CD4-positive, alpha-beta memory T cell (primary cell): Measurements from ENCODE around the gene AGER. TPM values are rescaled to one million over a fixed set of nuclear protein-coding genes. Genes with fewer than 3 reads are reported as not detected.
"Not testable (repeated sequence)": the region's sequence is repeated elsewhere in the genome, so short reads cannot be mapped to it uniquely, and the experiment has no call there.

Source experiments
- CTCF ChIA-PET: fragments of 350-600 bp; sonication (Branson Sonifier 250); formaldehyde crosslinking; loops from one replicate; lab custom pipeline; 2021; ENCODE audit warnings: inconsistent platforms; ENCODE audit not compliant: partially characterized antibody; lab: Charles Lee
- POLR2A ChIA-PET: fragments of 350-600 bp; sonication (Branson Sonifier 250); formaldehyde crosslinking; loops from one replicate; lab custom pipeline; 2021; ENCODE audit not compliant: partially characterized antibody; lab: Charles Lee
- DNase-seq, 5 donors: peaks; one replicate each; pipeline versions ENCODE4 v3.0.0 to v3.0.0-alpha.2; 2020 to 2022; ENCODE audit warnings: mixed read lengths in 1 of 5
- H3K27ac ChIP-seq: one replicate; pipeline ENCODE4 v1.7.0; 2013; ENCODE audit warnings: low read depth, low read length
- H3K27me3 ChIP-seq: 2 replicates; pipeline ENCODE4 v1.7.0; 2013; ENCODE audit warnings: mild to moderate bottlenecking, low read length, moderate library complexity; ENCODE audit not compliant: insufficient read depth
- H3K36me3 ChIP-seq: 2 replicates; pipeline ENCODE4 v1.7.0; 2013; ENCODE audit warnings: mild to moderate bottlenecking, low read length, moderate library complexity; ENCODE audit not compliant: insufficient read depth
- H3K4me1 ChIP-seq: 2 replicates; pipeline ENCODE4 v1.7.0; 2013; ENCODE audit warnings: mild to moderate bottlenecking, low read length, moderate library complexity; ENCODE audit not compliant: insufficient read depth
- H3K4me3 ChIP-seq, 2 donors: one replicate each; pipeline ENCODE4 v1.7.0; 2013; ENCODE audit warnings: low read length in 2 of 2, mild to moderate bottlenecking in 1 of 2
- H3K9me3 ChIP-seq, 2 donors: one replicate each; pipeline ENCODE4 v1.7.0; 2013; ENCODE audit warnings: low read length in 2 of 2, control low read depth in 1 of 2; ENCODE audit not compliant: control insufficient read depth in 1 of 2
- H3K27ac Mint-ChIP-seq, 7 donors: one replicate each; pipeline ENCODE4 v1.8.0; 2020 to 2021; ENCODE audit warnings: mixed read lengths in 7 of 7, mild to moderate bottlenecking in 6 of 7, inconsistent platforms in 3 of 7, moderate library complexity in 3 of 7
- H3K27me3 Mint-ChIP-seq, 2 donors: one replicate each; pipeline ENCODE4 v1.8.0; 2020 to 2021; ENCODE audit warnings: mixed read lengths in 2 of 2
- H3K36me3 Mint-ChIP-seq, 2 donors: one replicate each; pipeline ENCODE4 v1.8.0; 2020 to 2021; ENCODE audit warnings: mixed read lengths in 2 of 2, inconsistent platforms in 1 of 2, mild to moderate bottlenecking in 1 of 2
- H3K4me1 Mint-ChIP-seq, 4 donors: one replicate each; pipeline ENCODE4 v1.8.0; 2020 to 2021; ENCODE audit warnings: mixed read lengths in 4 of 4, mild to moderate bottlenecking in 1 of 4
- H3K4me3 Mint-ChIP-seq, 8 donors: one replicate each; pipeline ENCODE4 v1.8.0; 2020 to 2021; ENCODE audit warnings: mixed read lengths in 8 of 8, mild to moderate bottlenecking in 7 of 8, moderate library complexity in 6 of 8, inconsistent platforms in 3 of 8
- H3K9me3 Mint-ChIP-seq, 8 donors: one replicate each; pipeline ENCODE4 v1.8.0; 2020 to 2021; ENCODE audit warnings: mixed read lengths in 8 of 8, mild to moderate bottlenecking in 5 of 8, inconsistent platforms in 3 of 8, moderate library complexity in 1 of 8
- intact Hi-C: fragments of 100-400 bp; cut with micrococcal nuclease; formaldehyde crosslinking; loops from one replicate; pipeline ENCODE4 v1.15.1; 2023
- polyA plus RNA-seq, 2 donors: library from polyadenylated mRNA; unstranded; fragments of 300-500 nt; fragmentation: Illumina TruSeq; gene quantifications; one replicate each; pipeline ENCODE4 v1.2.3, GENCODE V29; 2021
- total RNA-seq, 2 experiments: library from RNA; stranded (reverse); gene quantifications; one replicate each; pipeline ENCODE4 v1.2.3, GENCODE V29; 2021

AGER gene
- total and polyA plus RNA-seq, 4 experiments from 2014 or later: 0.62 to 77.3 (median 74.8) TPM; not detected in 1

- H3K4me3 ChIP-seq, H3K27me3 Mint-ChIP-seq, DNase-seq, H3K9me3 ChIP-seq, H3K9me3 Mint-ChIP-seq, intact Hi-C loops, H3K27me3 ChIP-seq: not testable (repeated sequence)
- POLR2A ChIA-PET: interaction anchor here (0.6 to 12.7 kb wide), 4 partner anchors 7 to 674 kb away, joined by 3 to 408 read pairs (median 104); partner anchors contain the start of genes AGPAT1, ATF6B, FKBPL and RNF5
- CTCF ChIA-PET: interaction anchor here (0.6 to 0.8 kb wide), 2 partner anchors 10 to 216 kb away, joined by 3 read pairs; partner anchors contain the start of genes DXO and RNF5
- H3K4me1 Mint-ChIP-seq: peaks cover 30 to 62% (median 35%) of the 10 kb centered on the region in 4 donors
- peak overlapping the region; percentile 54 to 96 (median 94) for H3K4me3 Mint-ChIP-seq
- Histone ChIP-seq H3K36me3 (peaks cover 38% of the 10 kb centered on the region), H3K4me1 (peaks cover 57% of the 10 kb centered on the region), H3K27ac (peak overlapping the region; percentile 98)
- peak overlapping the region; percentile 96 to 97 (median 97) for H3K27ac Mint-ChIP-seq
- peaks cover 53 to 71% of the 10 kb centered on the region in 2 donors for H3K36me3 Mint-ChIP-seq
Observed at GRCh38 chr6:32187725-32188380, 3.8 kb upstream of the AGER start.

- peak overlapping the region; percentile 70 for H3K27ac ChIP-seq
- ChIA-PET POLR2A (interaction anchor here (0.6 to 12.7 kb wide), 4 partner anchors 7 to 675 kb away, joined by 3 to 408 read pairs (median 104); partner anchors contain the start of genes AGPAT1, ATF6B, FKBPL and RNF5), CTCF (interaction anchor here (0.6 to 0.8 kb wide), 2 partner anchors 9 to 215 kb away, joined by 3 read pairs; partner anchors contain the start of genes DXO and RNF5)
- intact Hi-C loops: no loop called here
- H3K27me3 ChIP-seq: no peaks in the 10 kb centered on the region
- peaks cover 63% of the 10 kb centered on the region for H3K4me1 ChIP-seq
- no peaks in the 10 kb centered on the region for H3K9me3 ChIP-seq
- H3K27ac Mint-ChIP-seq: peak overlapping the region; percentile 96 to 97 (median 97)
- peaks cover 51 to 69% of the 10 kb centered on the region in 2 donors for H3K36me3 Mint-ChIP-seq
- peaks cover 30 to 57% (median 37%) of the 10 kb centered on the region in 4 donors for H3K4me1 Mint-ChIP-seq
- H3K27me3 Mint-ChIP-seq: no peaks in the 10 kb centered on the region
- H3K36me3 ChIP-seq: peaks cover 45% of the 10 kb centered on the region
- no peak for DNase-seq
- H3K4me3 ChIP-seq: no peak overlapping the region
- H3K4me3 Mint-ChIP-seq: peak overlapping the region; percentile 63 to 96 (median 89)
- peaks cover 0 to 2% (median 0%) of the 10 kb centered on the region in 8 donors for H3K9me3 Mint-ChIP-seq
Observed at GRCh38 chr6:32187009-32187709, 3.1 kb upstream of the AGER start.

GRCh38 chr6:32186151-32186840, 2.2 kb upstream of the AGER start:
- H3K9me3 Mint-ChIP-seq, DNase-seq, H3K27me3 Mint-ChIP-seq, intact Hi-C loops, H3K9me3 ChIP-seq, CTCF ChIA-PET, H3K4me3 ChIP-seq, H3K27me3 ChIP-seq: not testable (repeated sequence)
- peak overlapping the region; percentile 70 for H3K27ac ChIP-seq
- POLR2A ChIA-PET: interaction anchor here (1.2 to 12.7 kb wide), 4 partner anchors 7 to 786 kb away, joined by 3 to 408 read pairs (median 104); partner anchors contain the start of genes AGPAT1, ATF6B, FKBPL and RNF5
- peak overlapping the region; percentile 96 to 97 (median 97) for H3K27ac Mint-ChIP-seq
- H3K36me3 ChIP-seq: peaks cover 53% of the 10 kb centered on the region
- H3K36me3 Mint-ChIP-seq: peaks cover 42 to 60% of the 10 kb centered on the region in 2 donors
- H3K4me1 ChIP-seq: peaks cover 71% of the 10 kb centered on the region
- peak overlapping the region; percentile 63 to 96 (median 89) for H3K4me3 Mint-ChIP-seq
- H3K4me1 Mint-ChIP-seq: peaks cover 32 to 53% (median 39%) of the 10 kb centered on the region in 4 donors

GRCh38 chr6:32185681-32186131, 1.7 kb upstream of the AGER start:
- H3K4me3 ChIP-seq, H3K27me3 ChIP-seq, H3K9me3 Mint-ChIP-seq, H3K27me3 Mint-ChIP-seq, intact Hi-C loops, H3K9me3 ChIP-seq: not testable (repeated sequence)
- H3K27ac Mint-ChIP-seq: peak overlapping the region; percentile 96 to 97 (median 97)
- H3K4me1 ChIP-seq: peaks cover 76% of the 10 kb centered on the region
- peak overlapping the region; percentile 70 for H3K27ac ChIP-seq
- peaks cover 34 to 54% (median 44%) of the 10 kb centered on the region in 4 donors for H3K4me1 Mint-ChIP-seq
- peaks cover 40 to 58% of the 10 kb centered on the region in 2 donors for H3K36me3 Mint-ChIP-seq
- ChIA-PET POLR2A (interaction anchor here (0.5 to 12.7 kb wide), 6 partner anchors 10 to 786 kb away, joined by 3 to 188 read pairs (median 3); partner anchors contain the start of genes ATF6B and FKBPL), CTCF (interaction anchor here (1.0 kb wide), 1 partner anchor 61 kb away, joined by 4 read pairs; no protein-coding TSS in a partner anchor)
- H3K36me3 ChIP-seq: peaks cover 59% of the 10 kb centered on the region
- H3K4me3 Mint-ChIP-seq: peak overlapping the region; percentile 20 to 96 (median 80)
- peak in 4 of 5 donors; percentile 33 to 88 (median 47) for DNase-seq

GRCh38 chr6:32183483-32184083, 470 bp downstream of the AGER start:
- POLR2A ChIA-PET: interaction anchor here (1.0 to 8.4 kb wide), 2 partner anchors 8 to 56 kb away, joined by 4 to 408 read pairs; partner anchors contain the start of genes ATF6B, GPSM3 and PBX2
- intact Hi-C loops: no loop called here
- H3K27me3 Mint-ChIP-seq: no peaks in the 10 kb centered on the region
- Histone ChIP-seq H3K27me3 (no peaks in the 10 kb centered on the region), H3K36me3 (peaks cover 60% of the 10 kb centered on the region), H3K4me1 (peaks cover 88% of the 10 kb centered on the region), H3K4me3 (no peak overlapping the region), H3K9me3 (no peaks in the 10 kb centered on the region), H3K27ac (peak overlapping the region; percentile 70)
- H3K4me1 Mint-ChIP-seq: peaks cover 41 to 66% (median 50%) of the 10 kb centered on the region in 4 donors
- H3K4me3 Mint-ChIP-seq: no peak overlapping the region
- CTCF ChIA-PET: no interaction called here
- H3K9me3 Mint-ChIP-seq: peaks cover 0 to 2% (median 0%) of the 10 kb centered on the region in 8 donors
- peaks cover 36 to 59% of the 10 kb centered on the region in 2 donors for H3K36me3 Mint-ChIP-seq
- peak overlapping the region in 5 of 7 donors; percentile 41 to 73 (median 60) for H3K27ac Mint-ChIP-seq
- DNase-seq: peak in 1 of 5 donors; percentile 23

- intact Hi-C loops: no loop called here
- peaks cover 60% of the 10 kb centered on the region for H3K36me3 ChIP-seq
- peaks cover 83% of the 10 kb centered on the region for H3K4me1 ChIP-seq
- CTCF ChIA-PET: interaction anchor here (1.1 to 1.6 kb wide), 2 partner anchors 12 to 65 kb away, joined by 3 to 4 read pairs; no protein-coding TSS in a partner anchor
- H3K27ac ChIP-seq: no peak overlapping the region
- Mint-ChIP-seq H3K4me1 (peaks cover 41 to 66% (median 51%) of the 10 kb centered on the region in 4 donors), H3K4me3 (no peak overlapping the region), H3K27ac (peak overlapping the region in 4 of 7 donors; percentile 47 to 62 (median 61)), H3K27me3 (no peaks in the 10 kb centered on the region), H3K9me3 (peaks cover 0 to 2% (median 0%) of the 10 kb centered on the region in 8 donors), H3K36me3 (peaks cover 34 to 59% of the 10 kb centered on the region in 2 donors)
- no peak overlapping the region for H3K4me3 ChIP-seq
- H3K9me3 ChIP-seq: no peaks in the 10 kb centered on the region
- DNase-seq: no peak
- no peaks in the 10 kb centered on the region for H3K27me3 ChIP-seq
- POLR2A ChIA-PET: interaction anchor here (0.5 to 8.4 kb wide), 4 partner anchors 8 to 55 kb away, joined by 3 to 408 read pairs (median 4); partner anchors contain the start of genes ATF6B, FKBPL, GPSM3 and PBX2
Observed at GRCh38 chr6:32183030-32183429, 1.0 kb downstream of the AGER start.
